HepG2 (cell line): ENCODE results near the gene MIER2.

Experiments
- ARNTL ChIP-seq: sonication (generic); formaldehyde crosslinking; IDR thresholded peaks from 2 replicates; pipeline ENCODE4 v1.4.0; 2020; ENCODE audit warnings: mild to moderate bottlenecking, missing genetic modification reagents
- BORCS8-MEF2B ChIP-seq: sonication (generic); formaldehyde crosslinking; IDR thresholded peaks from 2 replicates; pipeline ENCODE4 v1.8.0; 2022; ENCODE audit warnings: mild to moderate bottlenecking, missing genetic modification reagents
- DMAP1 ChIP-seq: IDR thresholded peaks from 2 replicates; pipeline ENCODE4 v1.6.1; 2016
- FOXK1 ChIP-seq: sonication (generic); formaldehyde crosslinking; IDR thresholded peaks from 2 replicates; pipeline ENCODE4 v1.4.0; 2020; ENCODE audit warnings: low read depth, missing genetic modification reagents, borderline replicate concordance
- HNRNPUL1 ChIP-seq: fragments of 200-400 bp; formaldehyde crosslinking; IDR thresholded peaks from 2 replicates; pipeline ENCODE4 v1.6.1; 2017; ENCODE audit warnings: low read depth, mild to moderate bottlenecking, low read length, moderate library complexity
- POLR2A ChIP-seq, 2 experiments: IDR thresholded peaks; 2 replicates each; pipeline ENCODE4 v1.6.1; 2011; ENCODE audit warnings: low read depth in 2 of 2, low read length in 2 of 2, mild to moderate bottlenecking in 1 of 2, moderate library complexity in 1 of 2; ENCODE audit not compliant: insufficient read depth in 1 of 2
- SP1 ChIP-seq, 2 experiments: fragments of 450-650 bp in 1 of 2; sonication (generic) in 1 of 2; formaldehyde crosslinking in 1 of 2; IDR thresholded peaks; 2 replicates each; pipeline versions ENCODE4 v1.4.0 to v1.6.1; 2016 to 2020; ENCODE audit warnings: missing genetic modification reagents in 1 of 2
- ZNF10 ChIP-seq: sonication (generic); formaldehyde crosslinking; IDR thresholded peaks from 2 replicates; pipeline ENCODE4 v1.4.0; 2020; ENCODE audit warnings: mild to moderate bottlenecking, low read depth, missing genetic modification reagents, borderline replicate concordance
- TF ChIP-seq, protein P1 (sequence below): sonication (generic); formaldehyde crosslinking; IDR thresholded peaks from 2 replicates; pipeline ENCODE4 v1.8.1; 2022; ENCODE audit warnings: low read depth, mild to moderate bottlenecking, missing genetic modification reagents
- TF ChIP-seq, protein P2 (sequence below): sonication (generic); formaldehyde crosslinking; IDR thresholded peaks from 2 replicates; pipeline ENCODE4 v1.8.1; 2023; ENCODE audit warnings: mild to moderate bottlenecking, inconsistent platforms, moderate library complexity, missing genetic modification reagents, borderline replicate concordance
- TF ChIP-seq, protein P3 (sequence below): sonication (generic); formaldehyde crosslinking; IDR thresholded peaks from 2 replicates; pipeline ENCODE4 v1.5.0; 2020; ENCODE audit warnings: mild to moderate bottlenecking, missing genetic modification reagents, moderate library complexity
- TF ChIP-seq, protein P4 (sequence below): sonication (generic); formaldehyde crosslinking; IDR thresholded peaks from 2 replicates; pipeline ENCODE4 v1.4.0; 2020; ENCODE audit warnings: missing genetic modification reagents, mild to moderate bottlenecking, borderline replicate concordance

DNA sequence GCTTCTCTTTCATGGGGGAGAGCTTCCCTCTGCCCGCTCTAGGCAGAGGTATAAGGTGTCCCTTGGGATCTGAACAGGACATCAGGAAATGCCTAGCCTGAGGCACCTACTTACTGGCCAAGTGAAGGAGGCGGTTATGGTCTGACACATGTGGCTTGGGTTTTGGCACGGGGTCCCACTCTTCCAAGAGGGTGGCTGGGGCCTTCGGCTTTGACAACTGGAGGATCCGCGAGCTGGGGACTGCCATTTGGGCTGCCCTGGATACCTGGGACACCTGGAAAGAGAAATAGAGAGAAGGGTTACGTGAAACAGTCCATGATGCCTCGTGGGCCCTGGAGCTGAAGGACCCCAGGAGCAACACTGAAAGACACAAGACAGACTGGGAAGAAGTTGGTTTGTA, 22.4 kb upstream of the MIER2 start:
- no peak for TF ChIP-seq HNRNPUL1
- TF ChIP-seq, protein P1, sequence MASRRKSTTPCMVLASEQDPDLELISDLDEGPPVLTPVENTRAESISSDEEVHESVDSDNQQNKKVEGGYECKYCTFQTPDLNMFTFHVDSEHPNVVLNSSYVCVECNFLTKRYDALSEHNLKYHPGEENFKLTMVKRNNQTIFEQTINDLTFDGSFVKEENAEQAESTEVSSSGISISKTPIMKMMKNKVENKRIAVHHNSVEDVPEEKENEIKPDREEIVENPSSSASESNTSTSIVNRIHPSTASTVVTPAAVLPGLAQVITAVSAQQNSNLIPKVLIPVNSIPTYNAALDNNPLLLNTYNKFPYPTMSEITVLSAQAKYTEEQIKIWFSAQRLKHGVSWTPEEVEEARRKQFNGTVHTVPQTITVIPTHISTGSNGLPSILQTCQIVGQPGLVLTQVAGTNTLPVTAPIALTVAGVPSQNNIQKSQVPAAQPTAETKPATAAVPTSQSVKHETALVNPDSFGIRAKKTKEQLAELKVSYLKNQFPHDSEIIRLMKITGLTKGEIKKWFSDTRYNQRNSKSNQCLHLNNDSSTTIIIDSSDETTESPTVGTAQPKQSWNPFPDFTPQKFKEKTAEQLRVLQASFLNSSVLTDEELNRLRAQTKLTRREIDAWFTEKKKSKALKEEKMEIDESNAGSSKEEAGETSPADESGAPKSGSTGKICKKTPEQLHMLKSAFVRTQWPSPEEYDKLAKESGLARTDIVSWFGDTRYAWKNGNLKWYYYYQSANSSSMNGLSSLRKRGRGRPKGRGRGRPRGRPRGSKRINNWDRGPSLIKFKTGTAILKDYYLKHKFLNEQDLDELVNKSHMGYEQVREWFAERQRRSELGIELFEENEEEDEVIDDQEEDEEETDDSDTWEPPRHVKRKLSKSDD (CRISPR knock-in tag), result no peak
- TF ChIP-seq, protein P2, sequence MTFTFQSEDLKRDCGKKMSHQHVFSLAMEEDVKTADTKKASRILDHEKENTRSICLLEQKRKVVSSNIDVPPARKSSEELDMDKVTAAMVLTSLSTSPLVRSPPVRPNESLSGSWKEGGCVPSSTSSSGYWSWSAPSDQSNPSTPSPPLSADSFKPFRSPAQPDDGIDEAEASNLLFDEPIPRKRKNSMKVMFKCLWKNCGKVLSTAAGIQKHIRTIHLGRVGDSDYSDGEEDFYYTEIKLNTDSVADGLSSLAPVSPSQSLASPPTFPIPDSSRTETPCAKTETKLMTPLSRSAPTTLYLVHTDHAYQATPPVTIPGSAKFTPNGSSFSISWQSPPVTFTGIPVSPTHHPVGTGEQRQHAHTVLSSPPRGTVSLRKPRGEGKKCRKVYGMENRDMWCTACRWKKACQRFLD (CRISPR knock-in tag), result no peak
- no peak for TF ChIP-seq BORCS8-MEF2B
- TF ChIP-seq ZNF10 (CRISPR knock-in tag), result no peak
- no peak for TF ChIP-seq ARNTL (CRISPR knock-in tag)
- TF ChIP-seq, protein P3, sequence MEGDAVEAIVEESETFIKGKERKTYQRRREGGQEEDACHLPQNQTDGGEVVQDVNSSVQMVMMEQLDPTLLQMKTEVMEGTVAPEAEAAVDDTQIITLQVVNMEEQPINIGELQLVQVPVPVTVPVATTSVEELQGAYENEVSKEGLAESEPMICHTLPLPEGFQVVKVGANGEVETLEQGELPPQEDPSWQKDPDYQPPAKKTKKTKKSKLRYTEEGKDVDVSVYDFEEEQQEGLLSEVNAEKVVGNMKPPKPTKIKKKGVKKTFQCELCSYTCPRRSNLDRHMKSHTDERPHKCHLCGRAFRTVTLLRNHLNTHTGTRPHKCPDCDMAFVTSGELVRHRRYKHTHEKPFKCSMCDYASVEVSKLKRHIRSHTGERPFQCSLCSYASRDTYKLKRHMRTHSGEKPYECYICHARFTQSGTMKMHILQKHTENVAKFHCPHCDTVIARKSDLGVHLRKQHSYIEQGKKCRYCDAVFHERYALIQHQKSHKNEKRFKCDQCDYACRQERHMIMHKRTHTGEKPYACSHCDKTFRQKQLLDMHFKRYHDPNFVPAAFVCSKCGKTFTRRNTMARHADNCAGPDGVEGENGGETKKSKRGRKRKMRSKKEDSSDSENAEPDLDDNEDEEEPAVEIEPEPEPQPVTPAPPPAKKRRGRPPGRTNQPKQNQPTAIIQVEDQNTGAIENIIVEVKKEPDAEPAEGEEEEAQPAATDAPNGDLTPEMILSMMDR (CRISPR knock-in tag), result no peak
- no peak for TF ChIP-seq DMAP1
- no peak for TF ChIP-seq POLR2A (IDR thresholded peaks at IDR 0.05; ENCODE audit: insufficient read depth in 1 of 2, low read depth in 2 of 2, low read length in 2 of 2)
- no peak for TF ChIP-seq SP1 (IDR thresholded peaks at IDR 0.05)
- TF ChIP-seq SP1 (CRISPR knock-in tag; IDR thresholded peaks at IDR 0.05), result no peak
- TF ChIP-seq, protein P4, sequence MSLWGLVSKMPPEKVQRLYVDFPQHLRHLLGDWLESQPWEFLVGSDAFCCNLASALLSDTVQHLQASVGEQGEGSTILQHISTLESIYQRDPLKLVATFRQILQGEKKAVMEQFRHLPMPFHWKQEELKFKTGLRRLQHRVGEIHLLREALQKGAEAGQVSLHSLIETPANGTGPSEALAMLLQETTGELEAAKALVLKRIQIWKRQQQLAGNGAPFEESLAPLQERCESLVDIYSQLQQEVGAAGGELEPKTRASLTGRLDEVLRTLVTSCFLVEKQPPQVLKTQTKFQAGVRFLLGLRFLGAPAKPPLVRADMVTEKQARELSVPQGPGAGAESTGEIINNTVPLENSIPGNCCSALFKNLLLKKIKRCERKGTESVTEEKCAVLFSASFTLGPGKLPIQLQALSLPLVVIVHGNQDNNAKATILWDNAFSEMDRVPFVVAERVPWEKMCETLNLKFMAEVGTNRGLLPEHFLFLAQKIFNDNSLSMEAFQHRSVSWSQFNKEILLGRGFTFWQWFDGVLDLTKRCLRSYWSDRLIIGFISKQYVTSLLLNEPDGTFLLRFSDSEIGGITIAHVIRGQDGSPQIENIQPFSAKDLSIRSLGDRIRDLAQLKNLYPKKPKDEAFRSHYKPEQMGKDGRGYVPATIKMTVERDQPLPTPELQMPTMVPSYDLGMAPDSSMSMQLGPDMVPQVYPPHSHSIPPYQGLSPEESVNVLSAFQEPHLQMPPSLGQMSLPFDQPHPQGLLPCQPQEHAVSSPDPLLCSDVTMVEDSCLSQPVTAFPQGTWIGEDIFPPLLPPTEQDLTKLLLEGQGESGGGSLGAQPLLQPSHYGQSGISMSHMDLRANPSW (CRISPR knock-in tag), result no peak
- no peak for TF ChIP-seq FOXK1 (CRISPR knock-in tag)
